Large intestine (tissue), 3 donors: ENCODE data around the gene CEP63. TPM values are rescaled to one million over a fixed set of nuclear protein-coding genes. Genes with fewer than 3 reads are reported as not detected.

Experiments used
- DNase-seq, 2 donors: peaks; one replicate each; pipeline versions ENCODE4 v3.0.0 to v3.0.0-alpha.2; 2013
- H3K27ac ChIP-seq: one replicate; pipeline ENCODE4 v1.5.1; 2013; ENCODE audit warnings: low read length
- H3K27me3 ChIP-seq: 2 replicates; pipeline ENCODE4 v1.6.1; 2013; ENCODE audit warnings: low read length; ENCODE audit not compliant: control insufficient read depth, insufficient read depth
- H3K36me3 ChIP-seq: 2 replicates; pipeline ENCODE4 v1.6.1; 2013; ENCODE audit warnings: low read length; ENCODE audit not compliant: control insufficient read depth, insufficient read depth
- H3K4me1 ChIP-seq: one replicate; pipeline ENCODE4 v1.6.1; 2013; ENCODE audit warnings: low read length; ENCODE audit not compliant: control insufficient read depth, insufficient read depth
- H3K4me3 ChIP-seq: one replicate; pipeline ENCODE4 v1.5.1; 2013; ENCODE audit warnings: low read length
- H3K9me3 ChIP-seq: one replicate; pipeline ENCODE4 v1.6.1; 2013; ENCODE audit warnings: mild to moderate bottlenecking, low read depth, low read length, moderate library complexity; ENCODE audit not compliant: control insufficient read depth
- WGBS: methylation state at CpG from one replicate; pipeline ENCODE4 v1.1.5; 2013; ENCODE audit warnings: low lambda C conversion rate; ENCODE audit not compliant: insufficient coverage; 5-methylcytosine and 5-hydroxymethylcytosine counted together
- polyA plus RNA-seq: library from polyadenylated mRNA; unstranded; fragments of 120-200 nt; gene quantifications from one replicate; pipeline ENCODE4 v1.2.1, GENCODE V29; 2013

Gene CEP63
- polyA plus RNA-seq, 1 donor = 23.8 TPM

DNA sequence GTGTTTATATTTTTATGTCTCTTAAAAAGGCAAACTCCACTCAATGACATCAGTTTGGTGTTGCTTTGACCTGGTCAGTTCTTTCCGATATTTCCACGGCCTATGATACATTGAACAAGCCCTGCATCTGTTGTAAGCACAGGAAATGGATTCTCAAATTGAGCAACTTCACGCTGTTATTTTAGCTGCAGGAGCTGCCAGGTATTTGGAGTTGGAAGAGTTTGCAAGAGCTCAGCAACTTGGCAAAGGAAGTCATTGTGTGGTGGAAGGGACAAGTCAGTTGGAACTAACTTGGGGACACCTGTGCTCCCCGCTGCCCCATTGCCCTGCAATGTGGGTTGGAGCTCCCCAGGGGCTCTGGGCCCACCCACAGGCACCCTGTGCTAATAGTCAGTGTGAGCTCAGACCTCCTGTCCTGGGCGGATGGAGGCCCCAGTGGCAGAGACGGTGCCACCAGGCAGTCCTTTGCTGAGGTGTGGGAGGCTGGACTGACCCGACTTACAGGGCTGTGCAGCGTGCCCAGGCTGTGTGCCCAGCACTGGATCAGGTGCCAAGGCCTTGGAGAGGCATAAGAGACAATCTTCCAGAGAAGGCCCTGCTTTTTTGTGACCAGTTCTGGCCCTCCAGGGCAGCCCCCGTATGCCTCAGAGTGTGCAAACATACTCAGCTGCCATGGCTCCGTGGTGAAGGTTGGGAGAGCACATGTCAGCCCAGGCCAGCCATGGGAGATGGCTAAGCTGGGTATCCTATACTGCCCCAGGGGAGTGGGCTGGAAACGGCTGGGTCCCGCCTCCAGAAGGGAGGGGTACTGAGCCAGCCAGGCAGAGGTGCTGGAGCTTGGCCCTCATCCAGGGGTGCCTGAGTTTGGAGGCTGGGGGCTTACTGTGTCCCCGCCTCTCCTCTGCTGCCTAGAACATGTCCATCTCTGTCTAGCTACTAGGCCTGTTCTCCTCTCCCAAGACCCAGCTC, 121.5 kb downstream of the CEP63 start:
- no CpG with 5 or more reads among the region's 13 CpGs for WGBS
- H3K27me3 ChIP-seq = no peaks in the 10 kb centered on the region
- no peak overlapping the region for H3K27ac ChIP-seq
- no peaks in the 10 kb centered on the region for H3K9me3 ChIP-seq
- H3K36me3 ChIP-seq = no peaks in the 10 kb centered on the region
- no peak for DNase-seq
- H3K4me1 ChIP-seq = peaks cover 3% of the 10 kb centered on the region
- no peak overlapping the region for H3K4me3 ChIP-seq

- Histone ChIP-seq H3K4me3 (no peak overlapping the region), H3K9me3 (no peaks in the 10 kb centered on the region), H3K4me1 (no peaks in the 10 kb centered on the region), H3K36me3 (no peaks in the 10 kb centered on the region), H3K27ac (no peak overlapping the region), H3K27me3 (no peaks in the 10 kb centered on the region)
- no CpG with 5 or more reads among the region's 6 CpGs for whole genome bisulfite sequencing
- no peak for DNase-seq
Observed at GRCh38 chr3:134608023-134608770, 122.3 kb downstream of the CEP63 start.

- Histone ChIP-seq H3K27me3 (no peaks in the 10 kb centered on the region), H3K4me3 (no peak overlapping the region), H3K9me3 (no peaks in the 10 kb centered on the region), H3K4me1 (no peaks in the 10 kb centered on the region), H3K27ac (no peak overlapping the region), H3K36me3 (no peaks in the 10 kb centered on the region)
- DNase-seq = no peak
- no CpG with 5 or more reads among the region's 10 CpGs for WGBS
Observed at GRCh38 chr3:134608771-134609435, 123.0 kb downstream of the CEP63 start.

DNA sequence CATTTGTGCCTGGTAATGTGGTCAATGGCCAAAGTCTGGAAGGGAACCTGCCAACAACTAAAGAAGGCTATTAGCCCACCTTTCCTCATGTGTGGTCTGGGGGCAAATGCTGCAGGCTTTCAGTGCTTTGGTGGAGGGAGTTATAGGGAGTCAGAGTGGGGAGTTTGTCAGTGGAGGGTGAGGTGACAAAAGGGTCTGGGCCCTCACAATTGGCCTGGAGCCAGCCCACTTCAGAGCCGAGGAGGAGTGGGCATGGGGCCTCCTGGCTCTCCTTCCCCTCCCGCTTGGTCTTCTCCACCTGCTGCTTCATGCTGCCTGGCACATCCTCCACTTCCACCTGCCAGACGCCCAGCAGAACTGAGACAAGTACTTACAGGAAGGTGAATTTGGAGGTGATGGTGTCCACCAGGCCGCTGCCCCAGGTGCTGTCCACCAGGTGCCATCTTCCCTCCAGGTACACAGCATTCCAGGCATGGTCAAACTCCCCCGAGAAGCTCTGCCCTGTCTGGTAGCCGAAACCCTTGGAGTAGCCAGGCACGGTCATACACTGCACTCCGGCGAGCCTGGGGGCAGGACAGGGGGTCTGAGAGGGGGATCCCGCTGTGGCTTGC, 124.1 kb downstream of the CEP63 start:
- H3K27me3 ChIP-seq = no peaks in the 10 kb centered on the region
- no peak overlapping the region for H3K27ac ChIP-seq
- WGBS = no CpG with 5 or more reads among the region's 10 CpGs
- DNase-seq = no peak
- no peaks in the 10 kb centered on the region for H3K36me3 ChIP-seq
- H3K4me1 ChIP-seq = no peaks in the 10 kb centered on the region
- H3K4me3 ChIP-seq = no peak overlapping the region
- H3K9me3 ChIP-seq = no peaks in the 10 kb centered on the region

DNA sequence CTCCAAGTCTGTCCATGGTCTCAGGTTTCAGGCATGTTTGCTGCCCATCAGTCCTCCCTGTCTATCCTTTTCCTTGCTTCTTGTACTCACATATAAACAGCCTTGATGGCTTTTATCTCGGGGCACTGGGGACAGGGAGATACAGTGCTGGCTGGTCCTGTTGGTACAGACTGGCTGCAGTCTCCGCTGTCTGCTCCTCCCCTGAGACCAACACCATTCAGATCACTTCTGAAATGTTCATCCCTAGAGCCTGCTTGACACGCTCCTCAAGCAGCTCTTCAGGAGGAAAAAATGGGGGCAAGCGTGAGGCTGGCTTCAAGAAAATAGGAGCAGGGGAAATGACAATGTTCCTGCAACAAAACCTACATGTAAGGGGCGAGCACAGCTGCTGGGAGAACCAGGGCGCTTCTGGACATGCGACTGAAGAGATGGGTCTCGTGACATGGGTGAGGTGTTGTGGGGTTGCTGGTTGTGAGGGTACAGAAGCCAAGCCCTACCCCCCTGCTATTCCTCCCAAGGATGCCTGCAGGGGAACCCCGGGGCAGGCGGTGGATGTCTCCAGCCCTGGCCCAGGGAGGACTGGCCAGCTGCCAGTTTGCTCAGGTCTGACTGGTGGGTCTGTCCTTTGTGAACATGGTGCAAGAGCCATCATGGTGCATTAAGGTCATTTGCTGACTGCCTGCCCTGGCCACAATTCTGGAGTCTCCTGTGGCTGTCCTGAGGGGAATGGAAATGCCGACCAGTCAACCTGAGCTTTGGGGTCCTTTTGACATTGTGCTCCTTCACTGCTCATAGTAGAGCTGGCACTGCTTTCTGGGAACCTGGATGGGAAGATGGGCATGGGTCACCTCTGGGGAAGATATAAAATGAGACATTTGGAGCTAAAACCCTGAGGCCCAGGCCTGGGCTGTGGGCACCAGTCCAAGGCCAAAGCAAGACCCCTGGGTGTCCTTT, 124.9 kb downstream of the CEP63 start:
- no CpG with 5 or more reads among the region's 11 CpGs for WGBS
- Histone ChIP-seq H3K27me3 (no peaks in the 10 kb centered on the region), H3K9me3 (no peaks in the 10 kb centered on the region), H3K36me3 (no peaks in the 10 kb centered on the region), H3K4me1 (no peaks in the 10 kb centered on the region), H3K27ac (no peak overlapping the region), H3K4me3 (no peak overlapping the region)
- no peak for DNase-seq

- Histone ChIP-seq H3K36me3 (no peaks in the 10 kb centered on the region), H3K27me3 (no peaks in the 10 kb centered on the region), H3K4me1 (no peaks in the 10 kb centered on the region), H3K9me3 (no peaks in the 10 kb centered on the region), H3K27ac (no peak overlapping the region), H3K4me3 (no peak overlapping the region)
- no CpG with 5 or more reads among the region's 2 CpGs for WGBS
- DNase-seq = no peak
Observed at GRCh38 chr3:134611516-134611915, 125.7 kb downstream of the CEP63 start.

DNA sequence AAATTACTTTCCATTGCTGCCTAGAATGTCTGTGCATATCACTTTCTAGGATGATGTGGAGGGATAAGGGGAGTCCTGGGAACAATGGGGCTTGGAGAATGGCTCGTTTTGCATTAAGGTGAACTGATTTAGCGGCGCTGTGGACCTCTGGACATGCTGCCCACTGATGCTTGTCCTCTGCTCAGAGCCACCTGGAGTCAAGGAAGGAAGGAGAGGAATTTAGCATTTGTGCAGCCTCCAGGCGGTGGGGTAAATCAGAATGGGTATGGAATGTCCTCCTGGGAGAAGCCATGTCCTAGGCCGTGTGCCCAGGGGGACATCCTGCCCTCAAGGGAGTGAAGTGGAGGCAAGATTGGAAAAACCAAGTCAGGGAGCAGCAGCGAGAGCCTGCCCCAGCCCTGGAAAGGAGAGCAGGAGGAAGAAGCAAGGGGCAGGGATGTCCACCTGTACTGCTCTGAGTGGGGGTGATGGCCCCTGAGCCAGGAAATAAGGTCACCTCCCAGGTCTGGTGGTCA, 127.2 kb downstream of the CEP63 start:
- H3K4me1 ChIP-seq = no peaks in the 10 kb centered on the region
- no peak for DNase-seq
- no peaks in the 10 kb centered on the region for H3K36me3 ChIP-seq
- no peak overlapping the region for H3K27ac ChIP-seq
- WGBS = no CpG with 5 or more reads among the region's 6 CpGs
- H3K9me3 ChIP-seq = no peaks in the 10 kb centered on the region
- H3K27me3 ChIP-seq = no peaks in the 10 kb centered on the region
- no peak overlapping the region for H3K4me3 ChIP-seq

GRCh38 chr3:134614955-134615354, 129.1 kb downstream of the CEP63 start:
- no peak for DNase-seq
- Histone ChIP-seq H3K27ac (no peak overlapping the region), H3K9me3 (no peaks in the 10 kb centered on the region), H3K4me1 (no peaks in the 10 kb centered on the region), H3K4me3 (no peak overlapping the region), H3K36me3 (no peaks in the 10 kb centered on the region), H3K27me3 (no peaks in the 10 kb centered on the region)
- WGBS = 60% methylated on average over 1 of the region's 4 CpGs

DNA sequence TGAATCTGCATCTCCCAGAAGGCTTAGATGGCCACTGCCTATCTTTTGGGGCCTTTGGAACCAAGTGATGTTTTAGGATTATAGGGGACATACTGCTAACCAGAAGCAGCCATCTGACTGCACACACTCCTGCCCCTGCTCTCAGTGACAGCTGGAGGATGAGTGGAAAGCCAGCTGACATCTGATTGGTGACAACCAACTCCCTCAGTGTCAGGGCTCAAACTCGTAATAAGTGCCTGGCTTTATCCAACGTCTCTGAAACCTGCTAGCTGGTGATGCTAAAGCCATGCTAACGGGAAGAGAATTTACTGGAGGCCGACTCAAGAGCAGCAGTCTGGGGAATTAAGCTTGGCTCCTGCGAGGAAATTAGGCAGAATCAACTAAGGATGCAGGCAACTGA, 129.9 kb downstream of the CEP63 start:
- no peak for DNase-seq
- no peak overlapping the region for H3K4me3 ChIP-seq
- H3K27ac ChIP-seq = no peak overlapping the region
- H3K9me3 ChIP-seq = no peaks in the 10 kb centered on the region
- no CpG with 5 or more reads among the region's 5 CpGs for WGBS
- no peaks in the 10 kb centered on the region for H3K4me1 ChIP-seq
- no peaks in the 10 kb centered on the region for H3K36me3 ChIP-seq
- H3K27me3 ChIP-seq = no peaks in the 10 kb centered on the region
